Upper lobe of right lung (tissue), 1 donor: ENCODE measurements around the gene TPCN2. TPM values are rescaled to one million over a fixed set of nuclear protein-coding genes. Genes with fewer than 3 reads are reported as not detected.

Experiments used
- ATAC-seq: fragments of 200-7000 bp; cut with Tn5 transposase; one replicate; pipeline ENCODE4 v1.9.1; 2020; ENCODE audit warnings: mild to moderate bottlenecking, moderate library complexity
- DNase-seq: peaks from one replicate; pipeline ENCODE4 v3.0.0-alpha.2; 2020
- H3K27ac ChIP-seq: fragments of 200-600 bp; one replicate; pipeline ENCODE4 v1.8.0; 2022
- H3K27me3 ChIP-seq: fragments of 200-600 bp; one replicate; pipeline ENCODE4 v1.8.0; 2022; ENCODE audit warnings: mild to moderate bottlenecking
- H3K36me3 ChIP-seq: fragments of 200-600 bp; one replicate; pipeline ENCODE4 v1.8.0; 2022
- H3K4me1 ChIP-seq: fragments of 200-600 bp; one replicate; pipeline ENCODE4 v1.8.0; 2022
- H3K4me3 ChIP-seq: fragments of 200-600 bp; one replicate; pipeline ENCODE4 v1.8.0; 2022; ENCODE audit warnings: mild to moderate bottlenecking
- H3K9me3 ChIP-seq: fragments of 200-600 bp; one replicate; pipeline ENCODE4 v1.8.0; 2022
- CTCF ChIP-seq: fragments of 200-600 bp; IDR thresholded peaks from one replicate; pipeline ENCODE4 v1.8.0; 2022; ENCODE audit warnings: antibody characterized with exemption
- intact Hi-C: fragments of 100-400 bp; cut with DNase I; formaldehyde crosslinking; loops from one replicate; pipeline ENCODE4 v1.11.0; 2022
- total RNA-seq: library from RNA; stranded (reverse); fragmentation: NEBNext Ultra II Directional; extraction: Animal tissue kit (Norgen Biotek cat#: 25700); gene quantifications from one replicate; pipeline ENCODE4 v1.2.1, GENCODE V29; 2021
- donor health status: DM: no; HTN: yes; CAD: no; lungs with severe emphysema.

Gene TPCN2
- total RNA-seq, 1 donor from 2014 or later = 16.6 TPM

GRCh38 chr11:69078930-69079605 is 30.3 kb downstream of the TPCN2 start:
- H3K4me1 ChIP-seq = no peaks in the 10 kb centered on the region
- TF ChIP-seq CTCF = no peak
- H3K27ac ChIP-seq = no peak overlapping the region
- H3K4me3 ChIP-seq = no peak overlapping the region
- H3K9me3 ChIP-seq = no peaks in the 10 kb centered on the region
- DNase-seq (no peak), ATAC-seq (peak; percentile 57)
- peaks cover 28% of the 10 kb centered on the region for H3K36me3 ChIP-seq
- no peaks in the 10 kb centered on the region for H3K27me3 ChIP-seq
- intact Hi-C loops = no loop called here

- intact Hi-C loops = no loop called here
- no peak for ATAC-seq
- H3K9me3 ChIP-seq = no peaks in the 10 kb centered on the region
Observed at GRCh38 chr11:69079661-69080256, 31.0 kb downstream of the TPCN2 start.

GRCh38 chr11:69080257-69080995 is 31.7 kb downstream of the TPCN2 start:
- TF ChIP-seq CTCF = no peak
- H3K4me3 ChIP-seq = no peak overlapping the region
- no peaks in the 10 kb centered on the region for H3K9me3 ChIP-seq
- peaks cover 26% of the 10 kb centered on the region for H3K36me3 ChIP-seq
- no peak overlapping the region for H3K27ac ChIP-seq
- no peaks in the 10 kb centered on the region for H3K4me1 ChIP-seq
- intact Hi-C loops = no loop called here
- no peaks in the 10 kb centered on the region for H3K27me3 ChIP-seq
- ATAC-seq (peak; percentile 75), DNase-seq (no peak)

More at GRCh38 chr11:69079661-69080256, 31.0 kb downstream of the TPCN2 start:
- peaks cover 26% of the 10 kb centered on the region for H3K36me3 ChIP-seq
- H3K27me3 ChIP-seq = no peaks in the 10 kb centered on the region
- H3K27ac ChIP-seq = no peak overlapping the region
- no peak for TF ChIP-seq CTCF
- H3K4me1 ChIP-seq = no peaks in the 10 kb centered on the region
- no peak overlapping the region for H3K4me3 ChIP-seq
- no peak for DNase-seq

GRCh38 chr11:69081180-69081579 is 32.4 kb downstream of the TPCN2 start:
- intact Hi-C loops = no loop called here
- DNase-seq = no peak
- Histone ChIP-seq H3K4me1 (no peaks in the 10 kb centered on the region), H3K4me3 (no peak overlapping the region), H3K27ac (no peak overlapping the region), H3K9me3 (no peaks in the 10 kb centered on the region), H3K27me3 (no peaks in the 10 kb centered on the region), H3K36me3 (peaks cover 26% of the 10 kb centered on the region)
- ATAC-seq = no peak
- no peak for TF ChIP-seq CTCF

GRCh38 chr11:69083531-69084247 is 35.0 kb downstream of the TPCN2 start:
- H3K9me3 ChIP-seq = no peaks in the 10 kb centered on the region
- no peaks in the 10 kb centered on the region for H3K4me1 ChIP-seq
- no peak for DNase-seq
- no peak for ATAC-seq
- intact Hi-C loops = no loop called here
- TF ChIP-seq CTCF = no peak
- no peaks in the 10 kb centered on the region for H3K27me3 ChIP-seq
- no peak overlapping the region for H3K27ac ChIP-seq
- no peak overlapping the region for H3K4me3 ChIP-seq
- peaks cover 25% of the 10 kb centered on the region for H3K36me3 ChIP-seq
